GM21526 (cell line): ENCODE results near the gene GPR137.
A peak's percentile ranks its signal among the peaks of the same experiment; 100 is the strongest.
"Not testable (repeated sequence)": the region's sequence is repeated elsewhere in the genome, so short reads cannot be mapped to it uniquely, and the experiment has no call there.

Experiments
- ATAC-seq: cut with Tn5 transposase; IDR thresholded peaks from one replicate; pipeline ENCODE4 v1.9.1; 2021; ENCODE audit warnings: moderate library complexity; ENCODE audit not compliant: unreplicated experiment, low FRiP score

The GPR137 gene

GRCh38 chr11:64298966-64299846 is 13.6 kb downstream of the GPR137 start:
- ATAC-seq, result no peak

- no peak for ATAC-seq
These were observed 14.4 kb downstream of the GPR137 start, which contains the start of gene CATSPERZ for GRCh38 chr11:64299847-64300648. Gene CATSPERZ, plus strand, starts transcription at chr11:64300358. Its CDS starts 53 bp downstream, at chr11:64300411.

- ATAC-seq, result no peak
These were observed 17.7 kb downstream of the GPR137 start for GRCh38 chr11:64303109-64304031.

GRCh38 chr11:64304032-64304315 is 18.3 kb downstream of the GPR137 start:
- ATAC-seq, result peak; percentile 0

DNA sequence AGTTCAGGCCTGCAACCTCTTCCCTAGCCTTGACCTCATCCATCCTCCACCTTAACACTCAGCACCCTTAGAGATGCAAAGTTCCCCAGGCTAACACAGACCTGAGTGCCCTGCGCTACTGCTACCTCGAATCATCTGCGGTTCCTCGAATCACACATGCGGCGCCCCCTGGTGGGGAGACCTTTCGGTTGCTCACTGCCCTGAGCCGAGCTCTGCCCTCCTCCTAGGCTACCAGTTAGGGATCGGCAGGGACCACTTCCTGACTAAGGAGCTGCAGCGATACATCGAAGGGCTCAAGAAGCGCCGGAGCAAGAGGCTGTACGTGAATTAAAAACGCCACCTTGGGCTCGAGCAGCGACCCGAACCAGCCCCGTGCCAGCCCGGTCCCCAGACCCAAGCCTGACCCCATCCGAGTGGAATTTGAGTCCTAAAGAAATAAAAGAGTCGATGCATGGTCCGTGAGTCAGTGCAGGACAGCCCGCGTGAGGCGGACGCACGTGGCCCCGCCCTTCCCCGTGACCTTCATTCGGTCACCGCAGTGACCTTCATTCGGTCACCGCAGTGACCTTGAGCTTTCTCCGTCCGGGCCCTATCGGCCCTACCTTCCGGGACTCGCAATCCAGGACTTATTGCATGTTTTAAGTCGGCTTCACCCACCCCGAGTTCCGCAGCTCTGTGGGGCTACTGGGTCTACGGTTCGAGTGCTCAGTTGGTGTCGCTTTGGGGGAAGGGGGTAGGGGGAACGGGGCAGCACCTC is 18.8 kb downstream of the GPR137 start:
- ATAC-seq, result peak; percentile 27

DNA sequence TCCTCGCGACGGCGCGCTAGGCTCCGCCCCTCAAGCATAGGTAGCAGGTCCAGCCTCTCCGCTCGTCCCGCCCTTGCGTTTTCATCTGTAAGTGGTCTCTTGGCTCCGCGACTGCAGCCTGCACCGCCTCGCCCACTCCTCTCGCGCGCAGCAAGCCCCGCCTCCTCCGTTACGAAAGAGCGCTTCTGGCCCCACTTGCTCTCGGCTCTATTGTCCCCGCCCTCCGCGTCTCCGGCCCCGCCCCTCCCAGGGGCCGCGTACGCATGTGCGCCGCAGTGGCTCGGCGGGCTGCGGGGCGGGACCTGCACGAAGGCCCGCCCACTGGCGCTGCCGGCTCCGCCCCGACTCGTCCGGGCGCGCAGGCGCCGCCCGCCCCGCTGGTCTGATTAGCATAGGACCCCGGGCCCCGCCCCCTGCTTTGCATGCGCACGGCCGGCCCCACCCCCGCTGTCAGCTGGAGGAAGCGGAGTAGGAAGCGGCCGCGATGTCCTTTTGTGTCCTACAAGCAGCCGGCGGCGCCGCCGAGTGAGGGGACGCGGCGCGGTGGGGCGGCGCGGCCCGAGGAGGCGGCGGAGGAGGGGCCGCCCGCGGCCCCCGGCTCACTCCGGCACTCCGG is 19.5 kb downstream of the GPR137 start, which contains the start of gene ESRRA:
ESRRA (plus strand) TSS at position 450 of the 616 bp plus-strand sequence. CDS start 1,656 bp downstream, outside the sequence.
- peak; percentile 53 for ATAC-seq

- ATAC-seq, result peak; percentile 12
These were observed 20.3 kb downstream of the GPR137 start for GRCh38 chr11:64305691-64306562.

DNA sequence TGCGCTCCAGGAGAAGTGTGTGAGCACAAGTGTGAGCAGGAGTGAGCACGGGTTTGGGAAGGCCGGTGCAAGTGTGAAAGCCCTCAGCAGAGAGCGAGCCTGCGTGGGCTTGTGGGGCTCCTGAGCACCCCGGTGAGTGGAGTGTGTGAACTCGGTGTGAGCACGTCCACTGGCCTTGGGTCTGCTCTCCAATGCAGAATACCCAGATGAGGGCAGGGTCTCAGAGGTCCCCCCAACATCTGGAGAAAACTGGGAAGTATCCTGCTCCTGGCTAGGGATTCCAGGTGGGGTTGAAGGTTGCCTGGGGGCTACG is 20.9 kb downstream of the GPR137 start:
- ATAC-seq, result no peak

DNA sequence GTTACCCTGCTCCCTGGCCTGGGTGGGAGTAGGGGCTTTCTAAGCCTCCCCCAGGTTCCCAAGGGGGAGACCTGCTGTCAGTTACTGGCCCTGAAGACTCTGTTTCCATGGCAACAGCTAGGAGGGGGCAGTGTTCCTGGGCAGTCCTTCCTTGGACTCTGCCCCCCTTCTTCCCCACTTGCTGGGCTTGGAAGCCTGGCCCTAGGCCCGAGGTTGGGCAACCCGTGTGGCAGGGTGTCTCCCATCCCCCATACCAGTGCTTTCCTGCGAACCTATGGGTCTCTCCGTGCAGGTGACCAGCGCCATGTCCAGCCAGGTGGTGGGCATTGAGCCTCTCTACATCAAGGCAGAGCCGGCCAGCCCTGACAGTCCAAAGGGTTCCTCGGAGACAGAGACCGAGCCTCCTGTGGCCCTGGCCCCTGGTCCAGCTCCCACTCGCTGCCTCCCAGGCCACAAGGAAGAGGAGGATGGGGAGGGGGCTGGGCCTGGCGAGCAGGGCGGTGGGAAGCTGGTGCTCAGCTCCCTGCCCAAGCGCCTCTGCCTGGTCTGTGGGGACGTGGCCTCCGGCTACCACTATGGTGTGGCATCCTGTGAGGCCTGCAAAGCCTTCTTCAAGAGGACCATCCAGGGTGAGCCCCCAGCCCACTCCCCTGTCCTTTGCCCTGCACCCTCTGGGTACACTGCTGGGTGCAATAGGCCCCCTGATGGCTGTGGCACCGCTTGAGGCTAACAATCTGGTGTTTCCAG is 21.4 kb downstream of the GPR137 start:
- no peak for ATAC-seq

DNA sequence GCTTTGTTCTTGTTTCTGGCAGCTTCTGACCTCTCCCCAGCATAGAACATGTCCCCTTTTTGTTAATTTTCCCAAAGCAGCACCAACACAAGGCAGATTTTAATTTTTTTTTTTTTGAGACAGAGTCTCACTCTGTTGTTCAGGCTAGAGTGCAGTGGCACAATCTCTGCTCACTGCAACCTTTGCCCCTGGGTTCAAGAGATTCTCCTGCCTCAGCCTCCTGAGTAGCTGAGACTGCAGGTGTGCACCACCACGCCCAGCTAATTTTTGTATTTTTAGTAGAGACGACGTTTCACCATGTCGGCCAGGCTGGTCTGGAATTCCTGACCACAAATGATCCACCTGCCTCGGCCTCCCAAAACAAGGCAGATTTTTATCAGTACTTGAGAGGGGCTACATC is 22.1 kb downstream of the GPR137 start:
- not testable (repeated sequence) for ATAC-seq

- no peak for ATAC-seq
These were observed 27.3 kb downstream of the GPR137 start for GRCh38 chr11:64312947-64313346.

GRCh38 chr11:64313491-64314145 is 28.0 kb downstream of the GPR137 start:
- no peak for ATAC-seq

DNA sequence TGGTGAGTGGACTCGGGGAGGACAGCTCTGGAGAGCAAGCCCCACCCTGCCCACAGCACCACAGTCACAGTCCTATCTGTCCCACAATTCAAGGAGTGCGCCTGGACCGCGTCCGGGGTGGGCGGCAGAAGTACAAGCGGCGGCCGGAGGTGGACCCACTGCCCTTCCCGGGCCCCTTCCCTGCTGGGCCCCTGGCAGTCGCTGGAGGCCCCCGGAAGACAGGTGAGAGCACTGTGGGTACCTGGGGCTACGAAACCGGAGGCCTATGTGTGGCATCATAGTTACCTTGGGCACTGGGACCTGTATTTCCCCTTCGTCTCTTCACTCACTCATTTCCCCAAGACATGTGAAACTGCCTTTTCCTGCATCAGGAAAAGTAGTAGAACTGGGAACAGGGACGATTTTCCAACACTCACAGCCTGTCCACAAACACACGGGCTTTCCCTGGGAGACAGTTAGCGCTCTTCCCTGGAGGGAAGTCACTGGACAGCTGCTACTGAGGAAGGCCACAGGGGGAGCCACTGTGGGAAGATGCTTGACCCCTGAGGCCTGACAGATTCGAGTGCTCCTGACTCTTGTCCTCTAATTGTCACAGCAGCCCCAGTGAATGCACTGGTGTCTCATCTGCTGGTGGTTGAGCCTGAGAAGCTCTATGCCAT is 28.6 kb downstream of the GPR137 start:
- no peak for ATAC-seq

DNA sequence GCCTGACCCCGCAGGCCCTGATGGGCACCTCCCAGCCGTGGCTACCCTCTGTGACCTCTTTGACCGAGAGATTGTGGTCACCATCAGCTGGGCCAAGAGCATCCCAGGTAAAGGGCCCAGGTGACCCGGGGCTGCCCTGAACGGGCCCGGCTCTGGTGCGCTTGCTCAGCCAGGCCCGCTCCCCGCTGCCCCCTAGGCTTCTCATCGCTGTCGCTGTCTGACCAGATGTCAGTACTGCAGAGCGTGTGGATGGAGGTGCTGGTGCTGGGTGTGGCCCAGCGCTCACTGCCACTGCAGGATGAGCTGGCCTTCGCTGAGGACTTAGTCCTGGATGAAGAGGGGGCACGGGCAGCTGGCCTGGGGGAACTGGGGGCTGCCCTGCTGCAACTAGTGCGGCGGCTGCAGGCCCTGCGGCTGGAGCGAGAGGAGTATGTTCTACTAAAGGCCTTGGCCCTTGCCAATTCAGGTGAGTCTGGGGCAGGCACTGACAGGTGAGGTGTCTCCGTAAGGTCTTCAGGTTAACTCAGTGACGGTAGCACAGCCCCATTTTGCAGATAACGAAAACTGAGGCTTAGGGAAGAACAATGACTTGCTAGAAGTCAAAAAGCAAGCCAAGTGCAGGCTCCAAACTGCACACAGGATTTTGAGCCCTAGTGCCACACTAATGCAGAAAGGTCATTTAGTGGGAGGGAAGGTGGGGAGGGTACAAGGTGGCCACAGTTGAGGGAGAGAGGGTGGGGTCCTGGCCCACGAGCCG is 29.3 kb downstream of the GPR137 start:
- no peak for ATAC-seq

GRCh38 chr11:64315667-64316526 is 30.2 kb downstream of the GPR137 start:
- not testable (repeated sequence) for ATAC-seq
